ENCODE results near the gene PRRC2B.

PRRC2B gene

DNA sequence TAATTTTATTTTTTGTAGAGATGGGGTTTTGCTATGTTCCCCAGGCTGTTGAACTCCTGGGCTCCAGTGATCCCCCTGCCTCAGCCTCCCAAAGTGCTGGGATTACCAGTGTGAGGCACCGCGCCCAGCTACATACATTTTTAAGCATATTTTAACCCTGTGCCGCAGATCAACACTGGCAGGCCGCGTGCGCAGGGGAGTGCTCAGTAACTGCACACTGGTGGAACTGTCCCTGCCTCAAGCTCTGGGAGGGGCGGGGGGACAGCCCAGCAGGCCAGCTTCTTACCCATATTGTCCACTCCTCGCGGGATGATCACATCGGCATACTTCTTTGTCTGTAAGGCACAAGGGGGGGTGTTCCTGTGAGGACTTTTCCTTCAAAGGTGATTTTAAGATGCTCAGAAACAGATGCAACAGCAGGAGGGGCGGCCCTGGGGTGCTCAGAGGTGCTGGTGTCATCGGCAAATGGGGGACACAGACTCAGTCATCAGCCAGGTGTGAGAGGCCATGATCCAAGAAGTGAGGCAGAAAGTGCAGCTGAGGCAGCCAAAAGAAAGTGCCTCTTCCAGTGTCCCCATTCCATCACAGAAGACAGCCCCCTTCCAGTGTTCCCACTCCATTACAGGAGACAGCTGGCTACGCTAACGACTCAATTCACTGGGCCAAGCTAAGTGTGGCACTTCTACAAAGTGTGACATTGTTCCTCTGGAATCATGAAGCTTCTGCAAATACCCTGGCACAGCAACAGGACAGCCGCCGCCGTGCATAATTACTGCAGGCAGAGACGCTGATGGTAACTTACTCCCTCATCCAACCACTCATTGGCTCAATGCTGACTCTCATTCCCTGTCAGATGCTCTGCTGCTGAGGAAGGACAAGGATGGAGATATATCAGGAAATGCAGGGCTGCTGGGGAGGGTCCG lies 132.0 kb downstream of the PRRC2B start:
- H3K27me3 Mint-ChIP-seq = no peaks in the 10 kb centered on the region
- H3K4me1 Mint-ChIP-seq (ENCODE audit: low read depth) = peaks cover 22% of the 10 kb centered on the region
- no peaks in the 10 kb centered on the region for H3K9me3 Mint-ChIP-seq
- H3K36me3 Mint-ChIP-seq (ENCODE audit: low read depth) = no peaks in the 10 kb centered on the region
- intact Hi-C loops (cut with micrococcal nuclease) = no loop called here
- no peak overlapping the region for H3K27ac Mint-ChIP-seq
- H3K4me3 Mint-ChIP-seq = no peak overlapping the region

DNA sequence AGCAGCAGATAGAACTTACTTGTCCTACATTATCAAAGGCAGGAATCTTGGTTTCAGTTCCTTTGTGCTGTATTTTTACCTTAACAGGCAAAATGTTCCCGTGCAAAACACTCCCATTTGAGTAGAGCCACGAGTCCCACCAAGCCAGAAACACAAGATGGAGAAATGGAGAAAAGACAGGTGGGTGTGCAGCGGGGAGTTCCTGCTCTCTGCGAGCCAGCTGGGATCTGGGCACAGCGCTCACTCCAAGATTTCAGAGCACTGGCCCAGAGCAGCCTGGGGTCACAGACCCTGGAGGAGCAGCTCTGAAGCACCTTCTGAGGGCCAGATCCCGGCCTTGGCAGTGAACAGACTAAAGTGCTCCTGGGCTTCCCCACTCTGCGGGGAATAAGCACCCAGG lies 134.3 kb downstream of the PRRC2B start:
- H3K36me3 Mint-ChIP-seq (ENCODE audit: low read depth) = no peaks in the 10 kb centered on the region
- H3K27ac Mint-ChIP-seq = peak overlapping the region; percentile 19
- H3K27me3 Mint-ChIP-seq = no peaks in the 10 kb centered on the region
- intact Hi-C loops (cut with micrococcal nuclease) = loop anchor here (1.0 kb wide), 1 partner anchor 25 kb away; no protein-coding TSS in a partner anchor
- no peaks in the 10 kb centered on the region for H3K9me3 Mint-ChIP-seq
- peaks cover 22% of the 10 kb centered on the region for H3K4me1 Mint-ChIP-seq (ENCODE audit: low read depth)
- no peak overlapping the region for H3K4me3 Mint-ChIP-seq

DNA sequence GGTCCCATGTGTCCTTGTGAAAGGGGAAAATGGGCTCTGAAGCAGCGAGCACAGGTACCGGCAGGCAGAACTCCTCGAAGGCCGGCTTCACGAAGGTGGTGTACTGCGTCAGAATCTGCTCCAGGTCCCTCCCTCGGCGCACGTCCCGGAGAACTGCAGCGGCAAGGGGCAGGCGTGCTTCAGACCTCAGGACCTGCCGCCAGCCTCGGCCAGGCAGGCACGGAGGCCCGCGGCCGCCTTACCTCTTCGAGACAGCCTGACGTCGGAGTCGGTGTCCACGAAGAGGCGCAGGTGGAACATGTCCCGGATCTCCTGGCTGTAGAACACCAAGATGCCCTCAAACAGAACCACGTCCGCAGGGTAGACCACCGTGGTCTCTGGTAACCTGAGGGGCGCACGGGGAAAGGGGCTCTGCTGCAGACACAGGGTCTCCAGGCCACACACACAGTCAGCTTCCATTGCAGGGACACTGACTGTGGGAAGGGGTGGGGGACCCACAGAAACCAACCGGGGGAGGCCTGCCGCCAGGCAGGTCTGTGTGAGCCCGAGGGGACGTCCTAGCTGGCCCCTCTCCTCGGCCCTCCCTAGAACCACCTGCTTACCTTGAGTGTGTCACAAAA lies 135.1 kb downstream of the PRRC2B start:
- H3K27me3 Mint-ChIP-seq = no peaks in the 10 kb centered on the region
- H3K4me1 Mint-ChIP-seq (ENCODE audit: low read depth) = peaks cover 22% of the 10 kb centered on the region
- intact Hi-C loops (cut with micrococcal nuclease) = loop anchor here (1.0 kb wide), 1 partner anchor 26 kb away; no protein-coding TSS in a partner anchor
- H3K36me3 Mint-ChIP-seq (ENCODE audit: low read depth) = no peaks in the 10 kb centered on the region
- H3K27ac Mint-ChIP-seq = peak overlapping the region; percentile 19
- H3K9me3 Mint-ChIP-seq = no peaks in the 10 kb centered on the region
- H3K4me3 Mint-ChIP-seq = no peak overlapping the region

DNA sequence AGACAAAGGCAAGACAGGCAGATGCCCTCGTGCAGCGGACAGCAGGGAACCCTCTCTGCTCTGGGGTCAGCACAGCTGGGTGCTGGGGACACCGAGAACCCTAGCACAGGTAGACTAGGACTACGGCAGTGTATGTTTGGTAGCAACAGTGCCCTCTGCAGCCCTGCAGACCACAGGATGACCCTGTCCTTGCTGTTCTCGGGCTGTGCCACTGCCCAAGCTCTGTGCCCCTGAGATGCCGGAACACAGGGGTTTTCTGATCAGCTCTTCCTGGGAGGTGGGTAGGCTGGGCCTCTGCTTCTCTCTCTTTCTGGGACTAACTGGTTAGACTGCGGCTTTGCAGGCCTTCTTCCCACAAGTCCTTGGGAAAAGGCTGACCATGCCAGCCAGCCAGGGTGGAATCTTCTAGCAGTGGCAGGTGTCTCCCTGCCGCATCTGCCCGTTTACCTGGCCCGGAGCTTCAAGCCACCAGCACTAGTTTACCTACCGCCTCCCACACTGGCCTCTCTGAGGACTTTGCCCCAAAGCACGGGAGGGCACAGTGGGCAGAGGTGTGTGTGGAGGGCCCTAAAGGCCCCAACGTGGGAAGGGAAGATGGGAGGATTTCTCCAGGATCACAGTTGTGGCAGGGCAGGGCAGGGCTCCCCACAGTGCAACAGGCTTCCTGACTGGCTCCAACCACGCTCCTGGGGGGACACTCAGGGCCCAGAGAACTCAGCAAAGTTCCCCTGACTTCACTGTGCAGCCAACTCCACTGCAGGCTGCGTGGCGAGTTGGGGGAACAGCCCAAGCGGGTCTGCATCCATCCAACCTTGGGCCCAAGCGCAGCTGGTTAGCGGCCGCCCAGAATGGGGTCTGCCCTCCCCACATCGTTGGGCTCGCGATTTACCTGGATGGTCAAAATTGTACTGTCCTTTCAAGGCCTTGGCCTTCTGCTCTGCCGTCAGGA lies 136.0 kb downstream of the PRRC2B start:
- no peaks in the 10 kb centered on the region for H3K9me3 Mint-ChIP-seq
- H3K27ac Mint-ChIP-seq = peak overlapping the region; percentile 65
- H3K36me3 Mint-ChIP-seq (ENCODE audit: low read depth) = no peaks in the 10 kb centered on the region
- H3K27me3 Mint-ChIP-seq = peaks cover 8% of the 10 kb centered on the region
- peaks cover 22% of the 10 kb centered on the region for H3K4me1 Mint-ChIP-seq (ENCODE audit: low read depth)
- intact Hi-C loops (cut with micrococcal nuclease) = no loop called here
- peak overlapping the region; percentile 72 for H3K4me3 Mint-ChIP-seq

GRCh38 chr9:131530546-131530919 lies 136.6 kb downstream of the PRRC2B start:
- no peaks in the 10 kb centered on the region for H3K9me3 Mint-ChIP-seq
- no peaks in the 10 kb centered on the region for H3K36me3 Mint-ChIP-seq (ENCODE audit: low read depth)
- H3K4me1 Mint-ChIP-seq (ENCODE audit: low read depth) = peaks cover 22% of the 10 kb centered on the region
- intact Hi-C loops (cut with micrococcal nuclease) = no loop called here
- peak overlapping the region; percentile 65 for H3K27ac Mint-ChIP-seq
- peaks cover 9% of the 10 kb centered on the region for H3K27me3 Mint-ChIP-seq
- H3K4me3 Mint-ChIP-seq = peak overlapping the region; percentile 72

GRCh38 chr9:131530920-131531832 lies 137.3 kb downstream of the PRRC2B start, which contains the start of gene UCK1:
Gene UCK1 (minus strand): TSS chr9:131531263. CDS start chr9:131531174, 89 bp downstream.
- Mint-ChIP-seq H3K27ac (peak within 1 kb of the TSS; percentile 65), H3K9me3 (no peaks in the 10 kb centered on the region), H3K36me3 (ENCODE audit: low read depth) (no peaks in the 10 kb centered on the region), H3K4me3 (peak within 1 kb of the TSS; percentile 72), H3K4me1 (ENCODE audit: low read depth) (peaks cover 22% of the 10 kb centered on the region), H3K27me3 (peaks cover 9% of the 10 kb centered on the region)
- intact Hi-C loops (cut with micrococcal nuclease) = no loop called here

GRCh38 chr9:131534721-131535237 lies 140.9 kb downstream of the PRRC2B start:
- Mint-ChIP-seq H3K9me3 (no peaks in the 10 kb centered on the region), H3K4me3 (no peak overlapping the region), H3K36me3 (ENCODE audit: low read depth) (no peaks in the 10 kb centered on the region), H3K27me3 (peaks cover 16% of the 10 kb centered on the region), H3K4me1 (ENCODE audit: low read depth) (peaks cover 8% of the 10 kb centered on the region), H3K27ac (no peak overlapping the region)
- intact Hi-C loops (cut with micrococcal nuclease) = no loop called here

DNA sequence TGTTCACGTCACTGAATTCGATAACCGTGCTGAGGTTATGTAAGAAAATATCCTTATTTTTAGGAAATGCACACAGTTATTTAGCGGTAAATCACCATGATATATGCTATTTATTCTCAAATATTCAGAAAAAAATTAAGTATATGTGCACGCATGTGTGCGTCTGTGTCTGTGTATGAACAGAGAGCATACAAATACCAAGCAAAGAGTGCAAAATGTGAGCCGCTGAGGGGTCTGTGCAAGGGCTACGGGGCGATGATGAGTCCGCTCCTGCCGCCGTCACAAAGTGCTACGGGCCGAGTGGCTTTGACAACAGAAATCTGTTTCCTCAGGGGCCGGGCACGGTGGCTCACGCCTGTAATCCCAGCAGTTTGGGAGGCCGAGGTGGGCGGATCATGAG lies 144.1 kb downstream of the PRRC2B start:
- peaks cover 8% of the 10 kb centered on the region for H3K9me3 Mint-ChIP-seq
- no peak overlapping the region for H3K27ac Mint-ChIP-seq
- intact Hi-C loops (cut with micrococcal nuclease) = no loop called here
- H3K27me3 Mint-ChIP-seq = peaks cover 20% of the 10 kb centered on the region
- no peaks in the 10 kb centered on the region for H3K4me1 Mint-ChIP-seq (ENCODE audit: low read depth)
- no peak overlapping the region for H3K4me3 Mint-ChIP-seq
- no peaks in the 10 kb centered on the region for H3K36me3 Mint-ChIP-seq (ENCODE audit: low read depth)

DNA sequence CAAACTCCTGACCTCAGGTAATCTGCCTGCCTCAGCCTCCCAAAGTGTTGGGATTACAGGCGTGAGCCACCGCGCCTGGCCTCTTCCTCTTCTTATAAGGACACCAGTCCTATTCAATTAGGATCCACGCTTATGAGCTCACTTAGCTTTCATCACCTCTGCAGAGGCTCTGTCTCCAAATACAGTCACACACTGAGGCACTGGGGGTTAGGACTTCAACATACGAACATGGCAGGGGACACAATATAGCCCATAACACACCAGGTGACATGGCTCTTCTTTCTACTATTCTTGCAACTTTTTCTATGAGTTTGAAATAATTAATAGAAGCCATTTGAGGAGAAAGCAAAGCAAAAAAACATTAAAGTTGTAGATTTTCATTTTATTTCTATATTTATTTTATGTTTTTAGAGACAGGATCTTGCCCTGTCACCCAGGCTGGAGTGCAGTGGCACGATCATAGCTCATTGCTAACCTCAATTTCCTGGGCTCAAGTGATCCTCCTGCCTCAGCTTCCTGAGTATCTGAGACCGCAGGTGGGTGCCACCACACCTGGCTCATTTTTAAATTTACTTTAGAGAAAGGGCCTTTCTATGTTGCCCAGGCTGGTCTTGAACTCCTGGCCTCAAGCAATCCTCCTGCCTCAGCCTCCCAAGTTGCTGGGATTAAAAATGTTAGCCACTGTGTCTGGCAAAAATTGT lies 145.5 kb downstream of the PRRC2B start:
- Mint-ChIP-seq H3K27ac (no peak overlapping the region), H3K4me1 (ENCODE audit: low read depth) (no peaks in the 10 kb centered on the region), H3K36me3 (ENCODE audit: low read depth) (peaks cover 7% of the 10 kb centered on the region), H3K9me3 (peaks cover 23% of the 10 kb centered on the region), H3K4me3 (no peak overlapping the region), H3K27me3 (peaks cover 31% of the 10 kb centered on the region)
- intact Hi-C loops (cut with micrococcal nuclease) = no loop called here

GRCh38 chr9:131543141-131543540 lies 149.3 kb downstream of the PRRC2B start:
- H3K27ac Mint-ChIP-seq = no peak overlapping the region
- intact Hi-C loops (cut with micrococcal nuclease) = no loop called here
- peaks cover 11% of the 10 kb centered on the region for H3K4me1 Mint-ChIP-seq (ENCODE audit: low read depth)
- H3K27me3 Mint-ChIP-seq = peaks cover 63% of the 10 kb centered on the region
- H3K4me3 Mint-ChIP-seq = no peak overlapping the region
- H3K36me3 Mint-ChIP-seq (ENCODE audit: low read depth) = peaks cover 7% of the 10 kb centered on the region
- peaks cover 28% of the 10 kb centered on the region for H3K9me3 Mint-ChIP-seq

GRCh38 chr9:131545003-131545785 lies 151.3 kb downstream of the PRRC2B start, which contains the start of gene PRRT1B:
Gene PRRT1B (plus strand): TSS chr9:131545523. CDS start chr9:131545616, 93 bp downstream.
- H3K27me3 Mint-ChIP-seq = peaks cover 77% of the 10 kb centered on the region
- intact Hi-C loops (cut with micrococcal nuclease) = no loop called here
- H3K36me3 Mint-ChIP-seq (ENCODE audit: low read depth) = peaks cover 7% of the 10 kb centered on the region
- H3K27ac Mint-ChIP-seq = no peak within 1 kb of the TSS
- peaks cover 11% of the 10 kb centered on the region for H3K4me1 Mint-ChIP-seq (ENCODE audit: low read depth)
- no peak within 1 kb of the TSS for H3K4me3 Mint-ChIP-seq
- peaks cover 36% of the 10 kb centered on the region for H3K9me3 Mint-ChIP-seq

All from dendritic cell treated with granulocyte-macrophage colony-stimulating factor and Interleukin-4, amounts not matched to agents 40 ng/mL and 50 ng/mL, for 4 days (primary cell).